HT-29 (cell line): ENCODE measurements around the gene GBGT1. TPM values are rescaled to one million over a fixed set of nuclear protein-coding genes. Genes with fewer than 3 reads are reported as not detected.
A peak's percentile ranks its signal among the peaks of the same experiment; 100 is the strongest.

ENCODE experiments used
- DNase-seq: peaks from one replicate; pipeline ENCODE4 v3.0.0-alpha.2; 2015; ENCODE audit warnings: low spot score
- total RNA-seq: library from RNA; depleted of rRNA; stranded (reverse); fragments of >200 nt; shearing (Covaris generic); gene quantifications from 2 replicates; pipeline ENCODE4 v1.2.3, GENCODE V29; 2014

Gene GBGT1
- total RNA-seq, 1 experiment from 2014 or later = not detected

DNA sequence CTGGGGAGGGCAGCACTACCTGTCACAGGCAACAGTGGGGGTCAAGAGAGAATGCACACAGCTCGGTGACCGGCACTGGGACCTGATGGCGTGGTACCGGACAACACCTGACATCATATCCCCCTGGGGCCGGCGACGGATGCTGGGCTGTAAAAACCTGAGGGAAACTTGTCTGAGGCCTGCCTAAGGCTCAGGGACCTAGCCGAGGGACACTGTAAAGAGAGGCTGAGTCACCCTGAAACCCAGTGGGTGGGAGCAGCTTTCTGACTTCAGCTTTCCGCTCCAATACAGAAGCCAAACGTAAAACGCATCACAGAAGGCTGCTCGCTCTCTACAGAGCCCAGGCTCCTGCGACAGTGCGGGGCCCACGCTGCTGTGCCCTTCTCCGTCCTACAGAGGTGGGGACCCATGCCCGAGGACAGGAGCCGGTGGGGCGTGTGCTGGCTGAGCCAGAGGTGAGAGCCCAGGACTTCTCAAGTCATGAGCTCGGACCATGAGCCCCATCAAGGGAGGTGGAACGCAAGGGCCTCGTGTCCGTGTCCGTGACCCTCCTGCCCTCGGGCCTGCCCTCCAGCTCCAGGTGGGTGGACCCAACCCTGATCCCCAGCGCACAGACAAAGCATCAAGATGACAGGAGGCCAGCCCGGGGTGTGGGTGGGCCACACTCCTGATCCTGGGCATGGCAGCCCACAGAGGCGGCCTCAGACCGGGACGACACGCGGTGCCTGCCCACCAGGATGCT lies 47.9 kb downstream of the GBGT1 start:
- no peak for DNase-seq

DNA sequence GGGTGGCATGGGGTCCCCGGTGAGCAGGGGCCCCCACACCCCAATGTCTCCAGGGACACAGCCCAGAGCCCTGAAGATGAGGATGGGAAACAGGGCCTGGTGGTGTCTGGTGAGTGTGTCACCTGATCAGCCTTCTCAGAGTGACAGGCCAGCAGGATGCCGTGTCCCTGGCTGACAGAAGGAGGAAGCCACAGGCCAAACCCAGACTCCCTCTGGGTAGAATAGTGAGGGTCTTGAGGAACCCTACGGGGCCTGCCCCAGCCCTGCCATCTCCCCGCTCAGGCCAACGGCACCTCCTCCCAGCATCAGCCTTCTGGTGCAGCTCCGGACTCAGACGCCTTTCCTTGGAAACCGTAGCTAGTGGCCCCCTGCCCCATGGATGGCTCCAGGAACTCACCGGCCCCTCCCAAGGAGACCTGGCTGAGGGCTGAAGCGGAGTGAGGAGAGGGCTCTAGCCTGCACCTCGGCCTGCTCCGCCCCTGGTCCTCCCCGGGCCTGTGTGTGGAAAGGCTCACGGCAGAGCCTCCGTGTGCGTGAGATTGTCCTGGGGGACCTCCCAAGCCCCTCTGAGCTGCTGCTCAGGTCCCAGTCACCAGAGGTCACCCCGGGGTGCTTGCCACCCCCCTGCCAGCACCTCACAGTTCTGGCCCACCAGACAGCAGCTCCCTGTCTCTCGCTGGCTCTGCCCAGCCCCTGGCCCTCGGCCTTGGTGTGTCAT lies 48.7 kb downstream of the GBGT1 start:
- no peak for DNase-seq

DNA sequence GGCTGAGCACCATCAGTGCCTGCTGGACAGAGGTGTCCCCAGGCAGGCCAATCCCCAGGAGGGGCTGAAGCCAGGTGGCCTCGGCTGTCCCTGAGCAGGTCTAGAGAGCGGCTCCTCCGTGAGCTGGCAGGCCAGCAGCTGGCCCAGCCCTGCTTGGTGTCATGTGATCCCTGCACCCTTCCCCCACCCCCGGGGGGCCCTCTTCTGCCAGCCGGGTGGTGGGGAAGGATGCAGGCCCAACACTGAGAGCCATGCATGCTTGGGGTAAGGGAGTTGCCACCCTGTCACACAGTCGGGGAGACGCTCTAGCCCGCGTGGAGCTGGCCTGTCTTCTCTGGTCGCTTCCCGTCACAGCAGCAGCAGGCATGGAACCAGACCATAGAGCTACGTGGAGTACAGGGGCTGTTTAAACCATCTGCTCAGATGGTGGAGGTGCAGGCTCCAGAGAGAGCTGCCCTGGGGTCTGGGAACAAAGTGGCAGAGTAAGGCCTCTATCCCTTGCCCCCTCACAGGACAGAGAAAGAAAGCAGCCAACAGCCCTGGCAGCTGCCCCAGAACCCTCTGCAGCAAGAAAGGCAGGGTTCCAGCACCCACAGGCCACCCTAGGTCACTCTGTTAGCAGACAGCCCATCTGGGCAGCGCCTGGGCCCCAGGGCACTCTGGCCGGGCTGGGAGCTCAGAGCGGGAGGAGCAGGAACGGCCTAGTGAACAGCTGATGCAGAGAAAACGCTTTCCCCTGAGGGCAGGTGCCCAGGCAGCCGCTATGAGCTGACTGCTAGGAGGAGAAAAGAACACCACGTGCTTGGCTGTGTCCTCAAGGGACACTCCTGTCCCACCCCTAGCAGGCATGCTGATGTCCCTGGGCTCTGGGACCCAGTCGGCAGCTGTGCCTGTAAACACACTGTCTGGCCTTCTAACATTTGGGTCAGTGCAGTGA lies 49.5 kb downstream of the GBGT1 start:
- DNase-seq = peak; percentile 82

DNA sequence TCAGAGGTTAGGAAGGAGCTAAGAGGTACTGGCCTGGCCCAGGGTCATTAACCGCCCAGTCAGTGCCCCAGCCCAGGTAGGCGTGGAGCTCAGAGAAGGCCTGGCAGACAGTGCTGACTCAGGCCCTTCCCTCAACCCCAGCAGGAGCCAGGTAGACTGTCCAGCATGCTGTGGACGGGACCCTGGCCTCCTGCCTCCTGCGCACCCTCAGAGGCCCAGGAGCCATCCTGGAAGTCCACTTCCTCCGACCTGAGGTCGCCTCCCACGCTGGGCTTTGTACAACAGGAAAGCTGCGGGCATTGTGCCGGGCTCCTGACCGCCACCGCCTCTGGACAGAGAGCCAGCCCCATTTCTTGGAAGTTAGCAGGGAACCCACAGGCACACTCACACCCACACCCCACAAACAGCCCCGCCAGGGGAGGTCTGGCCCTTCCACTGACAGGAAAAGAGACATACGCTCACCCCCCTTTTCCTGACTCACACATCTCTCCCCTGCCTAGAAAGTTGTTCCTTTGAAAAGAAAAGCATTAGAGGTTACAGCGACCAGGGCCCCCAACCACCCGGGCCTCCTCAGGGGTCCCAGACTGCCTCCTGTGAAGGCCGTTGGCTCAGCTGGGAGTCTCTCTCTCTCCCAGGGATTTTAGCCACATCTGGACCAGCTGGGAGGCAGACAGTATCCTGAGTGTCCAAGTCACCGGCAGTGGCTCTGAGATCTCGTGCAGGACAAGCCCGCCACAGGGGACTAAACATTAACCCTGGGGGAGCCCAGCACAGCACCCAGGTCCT lies 50.4 kb downstream of the GBGT1 start:
- no peak for DNase-seq

DNA sequence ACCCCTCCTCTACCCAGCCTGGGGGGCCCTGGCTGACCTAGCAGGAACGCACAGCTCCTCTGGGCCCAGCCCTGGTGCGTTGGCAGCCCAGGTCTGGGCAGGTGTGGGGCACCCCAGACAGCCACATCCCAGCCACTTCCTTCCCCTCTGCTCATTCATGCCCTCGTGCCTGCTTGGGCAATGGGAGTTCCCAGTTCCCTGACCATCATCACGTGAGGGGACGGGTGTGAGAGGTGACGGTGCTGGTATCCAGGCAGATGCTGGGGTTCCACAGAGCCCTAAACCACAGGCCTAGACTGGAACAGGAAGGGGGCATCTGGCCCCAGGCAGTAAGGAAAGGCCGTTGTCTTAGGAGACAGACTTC lies 51.1 kb downstream of the GBGT1 start:
- DNase-seq = no peak

DNA sequence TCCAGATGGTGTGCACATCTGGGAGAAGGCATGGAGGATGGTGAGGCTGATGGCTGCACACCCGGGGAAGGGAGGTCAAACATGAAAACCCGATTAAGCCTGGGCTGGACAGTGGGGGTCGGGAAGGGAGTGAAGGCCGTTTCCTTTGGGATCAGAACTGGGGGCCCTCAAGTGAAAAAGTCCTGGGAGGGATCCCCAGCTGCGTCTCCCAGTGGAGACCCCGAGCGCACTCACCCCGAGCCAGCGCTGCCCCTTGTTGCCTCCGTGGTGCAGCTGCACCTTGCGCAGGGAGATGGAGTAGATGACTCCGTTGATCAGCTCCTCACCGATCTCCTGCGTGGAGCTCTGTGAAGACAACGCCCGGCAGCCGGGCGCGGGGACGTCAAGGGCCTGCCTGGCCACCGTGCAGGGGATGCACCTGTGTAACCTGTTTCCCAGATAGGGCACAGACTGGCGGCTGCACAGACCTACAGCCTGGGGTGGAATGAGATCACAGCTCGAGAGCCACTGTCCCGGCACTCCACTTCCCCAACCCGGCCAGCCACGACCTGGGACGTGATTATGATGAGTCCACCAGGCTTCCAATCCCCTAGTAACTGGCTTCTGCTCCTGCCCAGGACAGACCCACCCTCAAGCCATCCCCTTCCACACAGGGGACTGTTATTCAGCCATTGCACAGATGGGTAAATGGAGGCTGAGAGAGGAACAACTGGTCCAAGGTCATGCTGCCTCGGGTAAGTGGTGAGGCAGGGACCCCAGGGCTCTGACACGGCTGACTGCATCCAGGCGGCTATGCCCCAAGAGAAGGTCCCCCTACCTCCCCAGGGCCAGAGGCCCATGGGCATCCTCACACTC lies 51.7 kb downstream of the GBGT1 start:
- no peak for DNase-seq

DNA sequence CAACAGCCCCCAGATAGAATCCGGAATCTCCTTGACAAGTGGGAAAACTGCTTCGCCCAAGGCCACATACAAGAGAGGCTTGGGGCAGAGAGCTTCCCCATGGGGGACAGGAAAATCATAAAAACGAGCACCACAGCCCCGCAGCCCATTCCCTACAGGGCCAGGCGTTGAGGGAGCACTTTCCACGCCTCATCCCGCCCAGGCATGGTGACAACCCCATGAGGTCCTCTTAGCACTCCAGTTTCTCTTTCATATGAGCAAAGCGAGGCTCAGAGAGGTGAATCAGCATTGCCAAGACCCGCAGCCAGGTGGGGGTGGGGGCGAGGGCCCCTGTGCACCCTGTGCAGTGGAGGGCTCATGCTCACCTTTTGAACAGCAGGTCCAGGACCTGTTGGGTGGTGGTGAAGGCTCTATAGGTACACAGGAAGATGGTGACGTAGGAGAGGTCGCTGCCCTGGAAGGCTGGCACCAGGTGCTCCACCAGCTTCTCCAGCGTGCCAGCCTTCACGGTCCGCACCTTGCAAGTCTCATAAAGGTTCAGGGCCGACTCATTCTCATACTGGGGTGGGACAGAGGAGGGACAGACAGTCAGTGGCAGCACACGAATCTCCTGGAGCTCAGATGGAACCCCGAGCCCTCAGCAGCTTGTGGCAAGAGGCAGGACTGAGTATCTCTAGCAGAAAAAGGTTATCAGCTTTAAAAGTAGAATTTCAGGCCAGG lies 53.6 kb downstream of the GBGT1 start:
- DNase-seq = no peak

DNA sequence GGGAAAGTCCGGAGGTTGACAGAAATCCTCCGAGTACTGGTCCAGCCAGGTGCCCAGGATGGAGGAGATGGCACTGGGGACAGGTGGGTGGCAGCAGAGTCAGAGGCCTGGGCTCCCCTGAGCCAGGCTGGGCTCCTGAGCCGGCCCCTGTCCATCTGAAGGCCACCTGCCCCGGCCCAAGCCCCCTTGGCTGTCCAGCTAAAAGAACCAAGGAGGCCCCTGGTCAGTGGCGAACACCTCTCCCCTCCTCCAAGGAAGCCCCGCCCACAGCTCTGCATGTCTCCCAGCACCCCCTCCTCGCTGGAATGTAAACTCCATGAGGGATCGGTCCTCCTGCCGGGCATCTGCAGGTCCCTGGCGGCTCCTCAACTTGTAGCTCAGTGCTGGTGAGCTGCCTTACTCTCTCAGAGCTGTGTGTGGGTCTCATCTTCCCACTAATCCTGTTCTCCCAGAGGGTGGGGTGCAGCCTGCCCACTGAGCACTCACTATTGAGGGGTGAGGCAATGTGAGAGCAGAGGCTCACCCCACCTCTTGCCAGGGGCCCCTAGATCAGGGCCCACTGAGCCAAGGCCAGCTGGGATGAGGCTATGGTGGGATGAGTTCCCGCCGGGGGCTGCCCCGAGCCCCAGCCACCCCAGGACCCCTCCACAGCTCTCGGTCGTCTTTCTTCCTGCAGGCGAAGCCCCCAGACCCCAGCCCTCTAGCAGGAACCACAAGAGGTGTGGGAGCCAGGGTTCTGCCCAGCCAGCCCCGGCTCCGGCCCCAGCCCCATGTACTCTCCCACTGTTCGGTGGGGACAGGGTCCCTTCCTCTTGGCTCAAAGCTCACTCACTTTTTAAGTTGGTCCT lies 54.7 kb downstream of the GBGT1 start:
- no peak for DNase-seq

DNA sequence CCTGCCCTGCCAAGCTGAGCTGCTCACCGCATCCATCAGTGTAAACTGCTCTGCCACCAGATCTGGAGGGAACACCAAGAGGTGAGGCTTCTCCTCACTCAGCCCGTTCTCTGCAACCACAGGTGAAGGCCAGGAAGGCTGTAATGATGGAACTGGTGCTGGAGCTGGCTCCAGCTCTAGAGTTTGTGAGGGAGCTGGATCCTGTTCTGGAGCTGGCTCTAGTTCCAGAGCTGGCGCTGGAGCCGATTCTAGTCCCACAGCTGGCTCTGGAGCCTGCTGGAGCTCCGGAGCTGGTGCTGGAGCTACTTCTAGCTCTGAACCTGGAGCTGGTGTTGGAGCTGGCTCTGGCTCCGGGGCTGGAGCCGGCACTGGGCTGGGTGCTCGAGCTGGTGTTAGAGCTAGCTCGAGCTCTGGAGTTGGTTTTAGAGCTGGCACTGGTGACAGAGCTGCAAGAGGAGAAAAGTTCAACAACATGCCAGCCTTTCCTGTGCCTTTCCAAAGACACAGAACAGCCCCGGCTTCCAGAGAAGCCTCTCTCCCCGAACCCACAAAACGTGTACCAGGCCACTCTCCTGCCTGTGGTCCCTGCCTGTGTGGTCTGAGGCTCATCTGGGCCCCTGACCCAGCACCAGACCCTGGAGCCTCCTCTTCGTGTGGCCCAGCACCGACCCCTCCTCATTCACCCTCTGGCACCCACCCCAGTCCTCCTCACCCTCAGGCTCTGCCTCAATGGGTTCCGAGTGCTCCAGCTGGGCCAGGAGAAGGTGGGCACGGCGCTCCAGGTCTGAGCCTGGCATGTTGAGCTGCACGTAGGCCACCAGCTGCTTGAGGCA lies 55.5 kb downstream of the GBGT1 start:
- DNase-seq = no peak

DNA sequence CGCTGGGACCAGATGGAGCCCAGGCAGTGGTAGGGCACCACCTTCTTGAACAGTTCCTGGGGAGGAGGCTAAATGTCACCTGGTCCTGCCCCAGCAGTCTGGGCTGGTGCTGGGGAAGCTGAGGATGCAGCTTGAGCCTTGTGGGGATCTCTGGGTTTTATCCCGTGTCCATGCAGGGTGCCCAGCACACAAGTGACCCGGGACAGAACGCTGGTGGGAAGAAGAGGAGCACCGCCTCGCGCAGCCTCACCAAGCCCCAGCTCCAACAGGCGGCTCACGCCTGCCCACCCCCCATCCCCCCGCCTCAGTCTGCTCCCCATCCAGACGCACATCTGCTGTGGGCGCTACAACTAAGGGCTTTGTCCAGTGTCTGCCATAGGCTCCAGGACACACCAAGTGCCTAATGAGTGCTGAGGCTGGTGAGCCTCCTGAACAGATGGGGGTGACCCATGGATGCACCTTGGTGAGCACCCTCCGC lies 56.4 kb downstream of the GBGT1 start:
- DNase-seq = no peak

DNA sequence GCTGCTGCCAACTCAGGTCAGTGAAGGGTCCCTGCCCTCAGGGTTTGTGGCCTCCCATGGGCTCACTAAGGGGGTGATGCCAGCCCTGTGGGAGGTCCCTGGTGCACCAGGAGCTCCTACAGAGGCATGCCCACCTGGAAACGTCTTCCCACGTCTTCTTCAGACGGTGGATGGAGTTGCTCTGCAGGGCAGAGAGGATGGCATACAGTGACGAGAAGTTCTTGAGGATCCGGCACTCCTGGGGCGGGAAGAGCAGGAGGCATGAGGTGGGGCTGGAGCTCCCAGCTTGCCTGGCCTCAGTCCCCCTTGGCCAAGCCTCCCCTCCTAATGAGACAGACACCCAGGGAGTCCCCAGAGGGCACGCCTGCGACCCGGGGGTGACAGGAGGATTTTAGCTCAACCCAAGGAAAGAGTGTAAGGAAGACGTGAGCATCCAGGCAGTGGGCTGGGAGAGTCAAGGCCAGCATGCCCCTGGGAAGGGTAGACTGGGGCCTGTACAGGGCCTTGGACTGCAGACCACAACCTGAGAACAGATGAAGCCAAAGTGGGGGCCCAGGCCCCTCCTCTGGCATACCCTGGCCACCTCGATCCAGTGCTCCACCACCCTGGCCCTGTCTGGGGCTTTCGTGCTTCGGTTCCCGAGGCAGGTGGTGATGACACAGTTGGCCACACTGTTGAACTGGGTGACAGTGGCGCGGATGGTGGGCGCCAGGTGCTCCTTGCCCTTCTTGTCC lies 57.0 kb downstream of the GBGT1 start:
- DNase-seq = no peak

DNA sequence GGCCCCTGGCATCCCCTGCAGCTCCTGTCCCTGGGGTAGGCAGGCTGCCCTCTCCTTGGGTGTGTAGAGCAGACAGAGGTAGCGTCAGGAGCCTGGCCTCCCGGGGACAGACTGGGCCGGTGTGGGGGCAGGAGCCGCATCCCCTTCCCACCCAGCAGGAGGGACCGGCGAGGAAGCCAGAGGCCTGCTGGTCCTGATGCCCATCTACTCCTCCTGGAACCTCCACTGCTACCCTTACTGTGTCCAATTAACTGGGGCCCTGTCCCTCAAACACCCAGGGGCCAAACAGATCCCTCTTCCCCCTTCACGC lies 58.3 kb downstream of the GBGT1 start:
- DNase-seq = no peak

DNA sequence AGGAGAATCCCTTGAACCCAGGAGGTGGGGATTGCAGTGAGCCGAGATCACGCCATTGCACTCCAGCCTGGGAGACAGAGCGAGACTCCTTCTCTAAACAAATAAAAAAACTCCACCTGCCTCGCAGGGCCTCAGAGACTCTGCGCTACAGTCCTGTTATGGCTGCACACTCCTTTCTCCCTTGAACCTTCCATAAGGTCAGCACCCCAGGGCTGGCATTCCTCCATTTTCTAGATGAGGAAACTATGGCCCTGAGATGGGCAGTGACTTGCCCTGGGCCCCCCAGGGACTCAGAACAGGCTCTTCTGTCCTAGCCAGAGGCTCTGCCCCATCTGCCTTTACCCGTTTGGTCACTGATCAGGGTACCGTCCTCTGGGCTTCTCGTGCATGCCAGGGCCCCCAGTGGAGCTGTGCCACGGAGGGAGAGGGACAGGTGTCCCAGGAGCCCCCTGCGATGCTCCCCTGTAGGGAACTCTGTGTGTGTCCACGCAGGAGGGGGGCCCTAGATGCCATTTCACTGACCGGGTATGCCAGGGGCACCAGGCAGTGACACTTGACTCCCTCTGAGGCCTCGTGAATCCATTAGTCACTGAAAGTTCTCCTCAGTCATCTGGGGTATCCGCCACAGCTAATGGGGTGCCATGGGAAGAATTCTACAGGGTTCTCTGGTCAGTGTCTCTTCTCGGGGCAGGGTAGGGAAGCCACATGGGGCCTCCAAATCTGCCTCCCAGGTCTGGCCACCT lies 58.8 kb downstream of the GBGT1 start:
- no peak for DNase-seq

DNA sequence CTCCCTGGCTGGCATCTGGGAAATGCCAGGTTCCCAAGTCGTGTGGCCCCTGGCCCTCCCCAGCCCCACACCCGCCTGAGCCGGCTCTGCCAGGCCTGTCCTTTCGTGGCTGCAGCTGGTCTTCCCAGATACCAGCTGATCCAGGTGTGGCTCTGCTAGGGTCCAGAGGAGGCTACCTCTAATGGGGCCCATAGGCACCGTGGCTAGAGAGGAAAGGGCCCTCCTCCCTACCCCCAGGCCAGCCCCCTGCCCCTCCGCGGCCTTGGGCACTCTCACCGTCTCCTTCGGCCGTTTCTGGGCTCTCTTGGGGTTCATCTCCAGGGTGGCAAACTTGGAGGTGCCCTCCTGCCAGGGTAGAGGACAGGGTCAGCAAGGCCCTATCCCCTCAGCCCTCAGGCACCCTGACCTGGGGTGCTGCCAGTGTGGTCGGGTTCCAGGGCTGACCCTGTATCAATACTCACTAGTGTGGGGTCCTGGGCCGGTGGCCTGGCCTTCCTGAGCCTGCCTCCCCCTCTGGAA lies 59.7 kb downstream of the GBGT1 start:
- DNase-seq = no peak

DNA sequence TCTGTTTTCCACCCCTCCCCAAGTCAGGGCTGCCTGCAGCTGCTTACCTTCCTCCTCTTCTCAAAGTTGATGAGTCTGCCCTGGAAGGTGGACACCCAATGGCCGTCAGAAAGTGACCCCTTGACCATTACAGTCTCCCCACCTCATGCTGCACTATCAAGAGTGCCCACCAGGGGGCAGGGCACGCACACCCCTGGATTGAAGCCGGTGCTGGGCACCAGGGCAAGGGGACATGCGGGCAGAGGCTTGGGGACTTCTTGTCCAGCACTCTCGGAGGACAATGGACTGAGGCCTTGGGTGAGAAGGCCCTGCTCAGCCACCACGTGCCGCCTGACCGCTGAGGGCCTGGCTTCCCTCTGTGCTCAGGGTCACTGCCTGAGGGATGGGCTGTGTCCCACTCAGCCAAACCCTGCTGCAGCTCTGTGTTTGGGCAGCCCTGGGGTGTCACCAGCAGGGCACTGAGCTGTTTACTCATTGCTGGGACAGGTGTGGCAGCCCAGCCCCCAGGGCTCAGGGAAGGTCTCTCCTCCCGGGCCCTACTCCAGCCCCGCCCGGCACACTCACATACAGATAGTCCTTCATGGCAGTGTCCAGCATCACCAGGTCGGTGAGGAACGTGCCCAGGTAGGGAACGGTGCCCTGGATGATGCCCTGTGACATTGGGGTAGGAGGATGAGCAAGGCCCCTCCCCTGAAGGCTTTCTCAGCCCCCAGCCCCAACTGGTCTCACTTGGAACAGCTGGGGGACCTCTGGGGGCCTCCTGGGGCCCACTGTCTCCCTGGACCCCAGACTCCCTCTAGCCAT lies 60.3 kb downstream of the GBGT1 start:
- DNase-seq = peak; percentile 87
